Fibroblast of lung (primary cell): ENCODE data around the gene NPR2. TPM values are rescaled to one million over a fixed set of nuclear protein-coding genes. Genes with fewer than 3 reads are reported as not detected.

Source experiments
- DNase-seq, 2 donors: peaks; one replicate each; pipeline versions ENCODE4 v3.0.0 to v3.0.0-alpha.2; 2010; ENCODE audit warnings: low read depth in 2 of 2
- H2AFZ ChIP-seq: 2 replicates; pipeline ENCODE4 v1.5.1; 2012; ENCODE audit warnings: low read length, control low read depth, inconsistent platforms
- H3K27ac ChIP-seq: 2 replicates; pipeline ENCODE4 v1.5.1; 2011; ENCODE audit warnings: low read length, control low read depth; ENCODE audit not compliant: insufficient read depth
- H3K27me3 ChIP-seq: 2 replicates; pipeline ENCODE4 v1.5.1; 2011; ENCODE audit warnings: mild to moderate bottlenecking, low read length; ENCODE audit not compliant: control insufficient read depth, insufficient read depth
- H3K36me3 ChIP-seq: 2 replicates; pipeline ENCODE4 v1.5.1; 2011; ENCODE audit warnings: low read length; ENCODE audit not compliant: control insufficient read depth, insufficient read depth
- H3K4me1 ChIP-seq: 2 replicates; pipeline ENCODE4 v1.5.1; 2011; ENCODE audit warnings: low read length; ENCODE audit not compliant: control insufficient read depth, insufficient read depth; ENCODE audit errors: extremely low read depth
- H3K4me2 ChIP-seq: 2 replicates; pipeline ENCODE4 v1.5.1; 2011; ENCODE audit warnings: low read length, control low read depth; ENCODE audit not compliant: insufficient read depth; ENCODE audit errors: extremely low read depth
- H3K4me3 ChIP-seq, 4 experiments: fragments of 200-600 bp in 1 of 4; sonication (generic) in 1 of 4; replicated peaks in 1 of 4; 2 replicates each; pipeline ENCODE4 v1.5.1; 2011 to 2016; ENCODE audit warnings: low read length in 4 of 4, low read depth in 3 of 4, mild to moderate bottlenecking in 3 of 4, control low read depth in 2 of 4, inconsistent platforms in 1 of 4, mixed read lengths in 1 of 4; ENCODE audit not compliant: insufficient read depth in 1 of 4; ENCODE audit errors: control extremely low read depth in 1 of 4
- H3K79me2 ChIP-seq: 2 replicates; pipeline ENCODE4 v1.5.1; 2012; ENCODE audit warnings: mild to moderate bottlenecking, low read length, inconsistent platforms; ENCODE audit not compliant: control insufficient read depth, insufficient read depth
- H3K9ac ChIP-seq: 2 replicates; pipeline ENCODE4 v1.5.1; 2011; ENCODE audit warnings: mild to moderate bottlenecking, low read length, control low read depth; ENCODE audit not compliant: insufficient read depth
- H3K9me3 ChIP-seq: 2 replicates; pipeline ENCODE4 v1.5.1; 2012; ENCODE audit warnings: low read depth, low read length; ENCODE audit not compliant: control insufficient read depth, insufficient read depth
- H4K20me1 ChIP-seq: 2 replicates; pipeline ENCODE4 v1.5.1; 2011; ENCODE audit warnings: low read length; ENCODE audit not compliant: control insufficient read depth, insufficient read depth; ENCODE audit errors: extremely low read depth
- EZH2 ChIP-seq: IDR thresholded peaks from 2 replicates; pipeline ENCODE4 v1.5.1; 2012; ENCODE audit warnings: low read length, control low read depth, mild to moderate bottlenecking; ENCODE audit errors: missing control alignments
- polyA plus RNA-seq, 2 donors: library from polyadenylated mRNA; depleted of rRNA in 1 of 2; stranded (reverse) in 1 of 2; unstranded in 1 of 2; fragments of >200 nt; gene quantifications; 2 replicates each; pipeline ENCODE4 v1.2.1, GENCODE V29; 2011 to 2012; ENCODE audit warnings: missing spikeins in 1 of 2
- total RNA-seq: library from RNA; depleted of rRNA; stranded (reverse); fragments of >200 nt; gene quantifications from 2 replicates; pipeline ENCODE4 v1.2.1, GENCODE V29; 2014
- TF ChIP-seq, protein P1 (sequence below), 2 donors: IDR thresholded peaks in 1 of 2; conservative IDR thresholded peaks in 1 of 2; 1 replicate in 1 of 2; 2 replicates in 1 of 2; pipeline ENCODE4 v1.5.1; 2011 to 2012; ENCODE audit warnings: low read length in 2 of 2, control low read depth in 1 of 2, inconsistent platforms in 1 of 2, low read depth in 1 of 2, mild to moderate bottlenecking in 1 of 2

Gene NPR2
- total and polyA plus RNA-seq, 2 donors (not counting 1 experiment from before 2014, with no cell fraction given) = 26.3 to 47.4 TPM

DNA sequence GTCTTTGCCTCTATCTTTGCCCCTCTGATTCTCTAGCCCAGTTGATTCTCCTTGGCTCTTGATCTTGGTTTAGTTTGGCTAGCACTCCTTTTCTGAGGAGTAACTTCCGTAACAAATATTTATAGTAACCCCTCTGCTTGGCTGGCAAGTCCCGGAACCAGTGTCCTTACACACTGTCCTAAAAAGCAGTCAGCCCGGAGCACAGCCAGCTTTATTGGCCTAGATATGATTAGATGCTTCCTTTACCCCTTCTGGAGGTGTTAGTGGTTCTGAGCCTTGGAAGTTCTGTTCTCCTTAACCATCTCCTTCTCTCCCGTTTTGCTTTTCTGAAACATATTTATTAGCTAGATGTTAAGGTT is 20.3 kb upstream of the NPR2 start:
- Histone ChIP-seq H2AFZ (no peak overlapping the region), H3K27ac (no peak overlapping the region)
- no peak for DNase-seq

DNA sequence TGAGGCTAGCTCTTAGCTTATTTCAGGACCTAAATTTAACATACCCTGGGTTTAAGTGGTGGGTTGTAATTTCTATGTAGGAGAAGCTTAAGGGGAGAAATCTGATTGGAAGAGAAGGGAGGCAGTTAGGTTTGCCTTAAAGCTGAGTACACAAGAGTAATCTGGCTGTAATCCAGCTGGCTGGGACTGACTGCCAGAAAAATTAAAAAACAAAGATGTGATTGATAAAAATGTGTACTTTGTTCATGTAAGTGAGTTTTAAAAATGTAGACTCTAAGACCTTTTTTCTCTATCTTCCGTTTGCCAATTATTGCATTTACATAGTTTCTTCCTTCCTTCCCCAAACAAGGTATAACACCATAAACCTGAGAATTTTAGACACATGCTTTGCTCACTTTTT is 19.9 kb upstream of the NPR2 start:
- no peaks in the 10 kb centered on the region for H3K4me1 ChIP-seq
- H3K27ac ChIP-seq = no peak overlapping the region
- no peaks in the 10 kb centered on the region for H4K20me1 ChIP-seq
- TF ChIP-seq, protein P1, sequence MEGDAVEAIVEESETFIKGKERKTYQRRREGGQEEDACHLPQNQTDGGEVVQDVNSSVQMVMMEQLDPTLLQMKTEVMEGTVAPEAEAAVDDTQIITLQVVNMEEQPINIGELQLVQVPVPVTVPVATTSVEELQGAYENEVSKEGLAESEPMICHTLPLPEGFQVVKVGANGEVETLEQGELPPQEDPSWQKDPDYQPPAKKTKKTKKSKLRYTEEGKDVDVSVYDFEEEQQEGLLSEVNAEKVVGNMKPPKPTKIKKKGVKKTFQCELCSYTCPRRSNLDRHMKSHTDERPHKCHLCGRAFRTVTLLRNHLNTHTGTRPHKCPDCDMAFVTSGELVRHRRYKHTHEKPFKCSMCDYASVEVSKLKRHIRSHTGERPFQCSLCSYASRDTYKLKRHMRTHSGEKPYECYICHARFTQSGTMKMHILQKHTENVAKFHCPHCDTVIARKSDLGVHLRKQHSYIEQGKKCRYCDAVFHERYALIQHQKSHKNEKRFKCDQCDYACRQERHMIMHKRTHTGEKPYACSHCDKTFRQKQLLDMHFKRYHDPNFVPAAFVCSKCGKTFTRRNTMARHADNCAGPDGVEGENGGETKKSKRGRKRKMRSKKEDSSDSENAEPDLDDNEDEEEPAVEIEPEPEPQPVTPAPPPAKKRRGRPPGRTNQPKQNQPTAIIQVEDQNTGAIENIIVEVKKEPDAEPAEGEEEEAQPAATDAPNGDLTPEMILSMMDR (conservative IDR thresholded peaks at IDR 0.05 in 1 of 2, IDR thresholded peaks at IDR 0.05 in 1 of 2; ENCODE audit: low read depth in 1 of 2, low read length in 2 of 2) = no peak
- TF ChIP-seq EZH2 = no peak
- H3K9ac ChIP-seq = no peak overlapping the region
- no peak overlapping the region for H3K4me2 ChIP-seq
- H3K9me3 ChIP-seq = no peaks in the 10 kb centered on the region
- DNase-seq = peak in 1 of 2 donors; percentile 65
- H3K27me3 ChIP-seq = peaks cover 11% of the 10 kb centered on the region
- no peak overlapping the region for H3K4me3 ChIP-seq
- H3K79me2 ChIP-seq = no peaks in the 10 kb centered on the region
- H3K36me3 ChIP-seq = no peaks in the 10 kb centered on the region
- H2AFZ ChIP-seq = no peak overlapping the region

More for the DNA sequence above, 20.3 kb upstream of the NPR2 start:
- H3K27me3 ChIP-seq = peaks cover 11% of the 10 kb centered on the region
- no peak for TF ChIP-seq EZH2
- TF ChIP-seq, protein P1 (conservative IDR thresholded peaks at IDR 0.05 in 1 of 2, IDR thresholded peaks at IDR 0.05 in 1 of 2; ENCODE audit: low read depth in 1 of 2, low read length in 2 of 2) = no peak
- H3K9ac ChIP-seq = no peak overlapping the region
- H3K4me3 ChIP-seq = no peak overlapping the region
- H4K20me1 ChIP-seq = no peaks in the 10 kb centered on the region
- no peaks in the 10 kb centered on the region for H3K4me1 ChIP-seq
- no peaks in the 10 kb centered on the region for H3K36me3 ChIP-seq
- H3K79me2 ChIP-seq = no peaks in the 10 kb centered on the region
- H3K9me3 ChIP-seq = no peaks in the 10 kb centered on the region
- no peak overlapping the region for H3K4me2 ChIP-seq

DNA sequence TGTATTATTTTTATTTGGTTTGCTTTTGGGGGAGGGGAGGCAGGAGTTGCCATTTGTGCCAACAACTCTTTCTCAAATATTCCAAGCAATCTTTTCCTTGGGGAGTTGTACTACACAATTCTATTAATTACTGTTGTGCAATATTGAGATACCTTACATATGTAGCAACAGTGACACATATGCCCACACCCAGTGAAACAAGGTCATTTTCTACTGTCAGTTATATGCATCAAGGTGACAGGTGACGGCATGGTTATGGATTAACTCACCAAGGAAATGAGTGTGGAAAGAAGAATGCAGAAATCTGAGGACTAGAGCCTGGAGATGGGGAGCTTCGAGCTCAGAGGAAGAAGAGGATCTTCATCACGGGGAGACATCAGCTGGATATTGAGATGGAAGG is 19.4 kb upstream of the NPR2 start:
- Histone ChIP-seq H3K4me2 (no peak overlapping the region), H3K9ac (no peak overlapping the region), H4K20me1 (no peaks in the 10 kb centered on the region), H2AFZ (no peak overlapping the region), H3K79me2 (no peaks in the 10 kb centered on the region), H3K36me3 (no peaks in the 10 kb centered on the region), H3K9me3 (no peaks in the 10 kb centered on the region), H3K4me1 (no peaks in the 10 kb centered on the region), H3K27me3 (peaks cover 11% of the 10 kb centered on the region), H3K4me3 (no peak overlapping the region), H3K27ac (no peak overlapping the region)
- TF ChIP-seq EZH2 = no peak
- TF ChIP-seq, protein P1 (conservative IDR thresholded peaks at IDR 0.05 in 1 of 2, IDR thresholded peaks at IDR 0.05 in 1 of 2; ENCODE audit: low read depth in 1 of 2, low read length in 2 of 2) = no peak
- no peak for DNase-seq
